ENCODE data around the gene TOP3A.

TOP3A gene

GRCh38 chr17:18228176-18228682, 86.6 kb downstream of the TOP3A start:
- Histone ChIP-seq H3K36me3 (ENCODE audit: control insufficient read depth, insufficient read depth, low read length) (no peaks in the 10 kb centered on the region), H3K27me3 (replicated peaks; ENCODE audit: control insufficient read depth, insufficient read depth, low read length) (no peaks in the 10 kb centered on the region), H3K4me3 (replicated peaks; ENCODE audit: low read depth, low read length) (no peak overlapping the region)
- TF ChIP-seq, protein P1, sequence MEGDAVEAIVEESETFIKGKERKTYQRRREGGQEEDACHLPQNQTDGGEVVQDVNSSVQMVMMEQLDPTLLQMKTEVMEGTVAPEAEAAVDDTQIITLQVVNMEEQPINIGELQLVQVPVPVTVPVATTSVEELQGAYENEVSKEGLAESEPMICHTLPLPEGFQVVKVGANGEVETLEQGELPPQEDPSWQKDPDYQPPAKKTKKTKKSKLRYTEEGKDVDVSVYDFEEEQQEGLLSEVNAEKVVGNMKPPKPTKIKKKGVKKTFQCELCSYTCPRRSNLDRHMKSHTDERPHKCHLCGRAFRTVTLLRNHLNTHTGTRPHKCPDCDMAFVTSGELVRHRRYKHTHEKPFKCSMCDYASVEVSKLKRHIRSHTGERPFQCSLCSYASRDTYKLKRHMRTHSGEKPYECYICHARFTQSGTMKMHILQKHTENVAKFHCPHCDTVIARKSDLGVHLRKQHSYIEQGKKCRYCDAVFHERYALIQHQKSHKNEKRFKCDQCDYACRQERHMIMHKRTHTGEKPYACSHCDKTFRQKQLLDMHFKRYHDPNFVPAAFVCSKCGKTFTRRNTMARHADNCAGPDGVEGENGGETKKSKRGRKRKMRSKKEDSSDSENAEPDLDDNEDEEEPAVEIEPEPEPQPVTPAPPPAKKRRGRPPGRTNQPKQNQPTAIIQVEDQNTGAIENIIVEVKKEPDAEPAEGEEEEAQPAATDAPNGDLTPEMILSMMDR (IDR thresholded peaks at IDR 0.05; ENCODE audit: insufficient read depth, low read length, poor library complexity, severe bottlenecking): no peak
- DNase-seq (ENCODE audit: extremely low read depth, insufficient read length): no peak

- no peak for DNase-seq (ENCODE audit: extremely low read depth, insufficient read length)
- TF ChIP-seq, protein P1 (IDR thresholded peaks at IDR 0.05; ENCODE audit: insufficient read depth, low read length, poor library complexity, severe bottlenecking): no peak
- H3K36me3 ChIP-seq (ENCODE audit: control insufficient read depth, insufficient read depth, low read length): no peaks in the 10 kb centered on the region
- no peaks in the 10 kb centered on the region for H3K27me3 ChIP-seq (replicated peaks; ENCODE audit: control insufficient read depth, insufficient read depth, low read length)
- H3K4me3 ChIP-seq (replicated peaks; ENCODE audit: low read depth, low read length): no peak overlapping the region
These were observed 87.2 kb downstream of the TOP3A start for GRCh38 chr17:18227635-18228034.

DNA sequence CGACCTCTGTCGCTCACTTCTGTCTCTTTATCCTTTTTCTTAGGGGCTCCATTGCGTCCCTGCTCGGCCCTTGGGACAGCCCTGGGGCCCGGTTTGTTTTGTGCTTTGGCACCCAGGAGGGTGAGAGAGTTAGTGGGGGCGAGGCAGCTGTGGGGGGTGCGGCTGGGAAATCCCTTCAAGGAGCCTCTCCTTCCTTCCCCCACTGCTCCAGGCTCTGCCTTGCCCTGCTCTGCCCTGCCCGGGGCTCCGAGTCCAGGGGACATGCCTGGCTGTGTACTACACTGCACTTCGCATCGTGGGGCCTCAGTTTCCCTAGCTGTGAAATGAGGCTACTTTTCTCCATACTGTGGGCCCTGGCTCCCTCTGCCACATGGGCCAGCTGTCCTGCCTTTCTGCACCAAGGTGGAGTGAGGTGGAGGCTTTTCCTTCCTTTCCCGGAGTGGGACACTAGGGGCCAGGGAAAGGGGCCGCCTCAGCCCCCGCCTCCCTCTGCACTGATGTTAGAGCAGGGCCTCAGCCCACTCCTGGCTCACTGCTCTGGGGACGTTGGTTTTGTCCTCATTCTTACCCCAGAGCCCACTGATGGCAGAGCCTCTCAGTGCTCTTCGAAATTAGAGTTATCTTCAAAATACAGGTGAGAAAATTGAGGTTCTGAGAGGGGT, 88.4 kb downstream of the TOP3A start:
- no peak for DNase-seq (ENCODE audit: extremely low read depth, insufficient read length)

DNA sequence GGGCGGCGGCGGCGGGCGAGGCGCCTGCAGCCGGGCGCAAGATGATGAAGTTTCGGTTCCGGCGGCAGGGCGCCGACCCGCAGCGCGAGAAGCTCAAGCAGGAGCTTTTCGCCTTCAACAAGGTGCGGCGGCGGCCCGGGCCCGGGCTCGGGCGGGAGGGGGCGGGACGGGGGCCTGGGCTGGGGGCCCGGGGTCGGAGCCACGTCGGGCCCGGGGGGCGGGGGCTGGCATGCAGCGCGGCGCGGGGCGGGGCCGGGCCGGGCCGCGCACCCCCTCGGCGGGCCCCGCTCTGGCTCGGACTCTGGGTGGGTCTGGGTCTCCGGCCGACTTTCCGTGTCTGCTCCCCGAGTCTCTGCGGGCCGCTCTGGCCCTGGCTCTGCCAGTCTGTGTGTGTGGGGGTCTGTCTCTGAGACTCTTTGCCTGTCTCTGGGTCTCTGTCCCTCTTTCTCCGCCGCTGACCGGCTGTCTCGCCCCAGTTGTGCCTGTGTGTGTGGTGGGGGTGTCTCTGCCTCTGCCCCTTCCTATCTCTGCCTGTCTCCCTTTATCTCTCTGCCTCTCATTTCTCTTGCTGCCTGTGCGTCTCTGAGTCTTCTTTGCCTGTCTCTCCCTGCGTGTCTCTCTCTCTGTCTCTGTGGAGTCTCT, 89.0 kb downstream of the TOP3A start:
- Histone ChIP-seq H3K27me3 (replicated peaks; ENCODE audit: control insufficient read depth, insufficient read depth, low read length) (no peaks in the 10 kb centered on the region; the same call in 1 of the 2 replicates), H3K36me3 (ENCODE audit: control insufficient read depth, insufficient read depth, low read length) (no peaks in the 10 kb centered on the region), H3K4me3 (replicated peaks; ENCODE audit: low read depth, low read length) (peak overlapping the region; percentile 64)
- no peak for DNase-seq (ENCODE audit: extremely low read depth, insufficient read length)
- TF ChIP-seq, protein P1 (IDR thresholded peaks at IDR 0.05; ENCODE audit: insufficient read depth, low read length, poor library complexity, severe bottlenecking): no peak

More for the DNA sequence above, 88.4 kb downstream of the TOP3A start:
- H3K36me3 ChIP-seq (ENCODE audit: control insufficient read depth, insufficient read depth, low read length): no peaks in the 10 kb centered on the region
- no peaks in the 10 kb centered on the region; the same call in 1 of the 2 replicates for H3K27me3 ChIP-seq (replicated peaks; ENCODE audit: control insufficient read depth, insufficient read depth, low read length)
- peak overlapping the region; percentile 64 for H3K4me3 ChIP-seq (replicated peaks; ENCODE audit: low read depth, low read length)
- TF ChIP-seq, protein P1 (IDR thresholded peaks at IDR 0.05; ENCODE audit: insufficient read depth, low read length, poor library complexity, severe bottlenecking): no peak

- peak; percentile 95 for DNase-seq (ENCODE audit: extremely low read depth, insufficient read length)
- Histone ChIP-seq H3K27me3 (replicated peaks; ENCODE audit: control insufficient read depth, insufficient read depth, low read length) (no peaks in the 10 kb centered on the region; the same call in 1 of the 2 replicates), H3K36me3 (ENCODE audit: control insufficient read depth, insufficient read depth, low read length) (no peaks in the 10 kb centered on the region), H3K4me3 (replicated peaks; ENCODE audit: low read depth, low read length) (peak within 1 kb of the TSS; percentile 64)
- TF ChIP-seq, protein P1 (IDR thresholded peaks at IDR 0.05; ENCODE audit: insufficient read depth, low read length, poor library complexity, severe bottlenecking): no peak
These were observed 89.6 kb downstream of the TOP3A start, which contains the start of gene LLGL1 for GRCh38 chr17:18225121-18225641. Gene LLGL1 (plus strand): TSS chr17:18225635. CDS start chr17:18225683, 48 bp downstream.

Data from GM06990 (cell line).